Neural progenitor cell (in vitro differentiated cells): ENCODE results near the gene NEXN. TPM values are rescaled to one million over a fixed set of nuclear protein-coding genes. Genes with fewer than 3 reads are reported as not detected.
A peak's percentile ranks its signal among the peaks of the same experiment; 100 is the strongest.

Source experiments
- DNase-seq: peaks from one replicate; pipeline ENCODE4 v3.0.0-alpha.2; 2016; ENCODE audit warnings: low spot score
- H2AFZ ChIP-seq: fragments of 200-600 bp; sonication (generic); replicated peaks from 2 replicates; pipeline ENCODE4 v1.6.1; 2016; ENCODE audit warnings: antibody characterized with exemption
- H3F3A ChIP-seq: fragments of 200-600 bp; sonication (generic); 2 replicates; pipeline ENCODE4 v1.6.1; 2016; ENCODE audit warnings: antibody characterized with exemption, low read depth
- H3K27ac ChIP-seq: fragments of 200-600 bp; sonication (generic); 2 replicates; pipeline ENCODE4 v1.5.1; 2016; ENCODE audit warnings: mild to moderate bottlenecking
- H3K27me3 ChIP-seq: fragments of 200-600 bp; sonication (generic); 2 replicates; pipeline ENCODE4 v1.6.1; 2016; ENCODE audit warnings: mild to moderate bottlenecking, moderate library complexity
- H3K36me3 ChIP-seq: fragments of 200-600 bp; sonication (generic); 2 replicates; pipeline ENCODE4 v1.5.1; 2016
- H3K4me1 ChIP-seq: fragments of 200-600 bp; sonication (generic); 2 replicates; pipeline ENCODE4 v1.6.1; 2016; ENCODE audit warnings: mixed run types
- H3K4me2 ChIP-seq: fragments of 200-600 bp; sonication (generic); 2 replicates; pipeline ENCODE4 v1.6.1; 2016
- H3K4me3 ChIP-seq: fragments of 200-600 bp; sonication (generic); 2 replicates; pipeline ENCODE4 v1.5.1; 2016
- H3K79me2 ChIP-seq: fragments of 200-600 bp; sonication (generic); 2 replicates; pipeline ENCODE4 v1.6.1; 2016; ENCODE audit warnings: low read depth
- H3K9ac ChIP-seq: fragments of 200-600 bp; sonication (generic); 2 replicates; pipeline ENCODE4 v1.6.1; 2016
- H3K9me3 ChIP-seq: fragments of 200-600 bp; sonication (generic); 2 replicates; pipeline ENCODE4 v1.5.1; 2016; ENCODE audit warnings: low read depth
- H4K20me1 ChIP-seq: fragments of 200-600 bp; sonication (generic); 2 replicates; pipeline ENCODE4 v1.6.1; 2016; ENCODE audit warnings: low read depth
- H3K27ac Mint-ChIP-seq: 3 replicates; pipeline ENCODE4 v1.8.0; 2021; ENCODE audit warnings: mixed read lengths
- H3K27me3 Mint-ChIP-seq: 2 replicates; pipeline ENCODE4 v1.8.0; 2022; ENCODE audit warnings: low read depth, mild to moderate bottlenecking, inconsistent platforms, moderate library complexity, mixed read lengths; ENCODE audit not compliant: insufficient read depth
- H3K36me3 Mint-ChIP-seq: 3 replicates; pipeline ENCODE4 v1.8.0; 2021; ENCODE audit warnings: mixed read lengths
- H3K4me1 Mint-ChIP-seq: 3 replicates; pipeline ENCODE4 v1.8.0; 2021; ENCODE audit warnings: mixed read lengths
- H3K4me3 Mint-ChIP-seq: 3 replicates; pipeline ENCODE4 v1.8.0; 2021; ENCODE audit warnings: mild to moderate bottlenecking, moderate library complexity, mixed read lengths
- H3K9me3 Mint-ChIP-seq: 3 replicates; pipeline ENCODE4 v1.8.0; 2020; ENCODE audit warnings: mixed read lengths
- EZH2 ChIP-seq: fragments of 200-600 bp; sonication (generic); IDR thresholded peaks from 2 replicates; pipeline ENCODE4 v1.6.1; 2017; ENCODE audit warnings: antibody characterized with exemption, mild to moderate bottlenecking, moderate library complexity
- EZH2phosphoT487 ChIP-seq: fragments of 200-600 bp; sonication (generic); IDR thresholded peaks from 2 replicates; pipeline ENCODE4 v1.6.1; 2017; ENCODE audit warnings: antibody characterized with exemption
- total RNA-seq: library from RNA; depleted of rRNA; stranded (reverse); fragments of >200 nt; gene quantifications from 2 replicates; pipeline ENCODE4 v1.2.3, GENCODE V29; 2015; ENCODE audit warnings: low replicate concordance
- TF ChIP-seq, protein P1 (sequence below): fragments of 200-600 bp; sonication (generic); IDR thresholded peaks from 2 replicates; pipeline ENCODE4 v1.5.1; 2017; ENCODE audit warnings: antibody characterized with exemption, mild to moderate bottlenecking

Gene NEXN
- total RNA-seq, 1 donor from 2014 or later = 2.0 TPM

DNA sequence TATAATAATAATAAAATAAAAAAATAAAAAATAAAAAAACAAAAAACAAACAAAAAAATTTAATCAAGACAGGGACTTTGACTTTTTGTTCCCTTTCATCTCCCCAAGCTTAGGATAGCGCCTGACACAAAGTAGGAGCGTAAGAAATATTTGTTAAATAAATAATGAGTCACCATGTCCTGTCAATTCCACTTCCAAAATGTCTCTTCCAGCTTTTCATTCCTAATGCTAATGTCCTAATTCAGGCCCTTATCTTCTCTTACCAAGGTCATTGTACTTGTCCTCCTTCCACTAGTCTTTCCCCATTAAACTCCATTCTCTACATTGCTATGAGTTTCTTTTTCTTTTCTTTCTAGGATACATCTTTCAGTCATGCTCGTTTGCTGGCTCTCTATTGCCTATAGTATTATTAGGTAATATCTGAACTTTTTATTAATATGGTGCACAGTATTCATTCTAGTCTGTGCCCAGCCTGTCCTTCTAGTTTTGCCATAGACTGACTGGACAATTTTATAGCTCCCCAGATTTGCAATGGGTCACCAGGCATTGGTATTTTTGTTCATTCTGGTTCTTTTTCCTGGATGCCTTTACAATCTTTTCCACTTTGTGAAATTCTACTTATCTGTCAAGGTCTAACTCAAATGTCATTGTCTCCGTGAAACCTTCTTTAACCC lies 11.4 kb downstream of the NEXN start:
- DNase-seq = no peak
- Mint-ChIP-seq H3K9me3 (no peaks in the 10 kb centered on the region), H3K36me3 (peaks cover 2% of the 10 kb centered on the region), H3K4me1 (no peaks in the 10 kb centered on the region), H3K27me3 (no peaks in the 10 kb centered on the region), H3K4me3 (no peak overlapping the region), H3K27ac (no peak overlapping the region)
- Histone ChIP-seq H3K4me1 (no peaks in the 10 kb centered on the region), H3K4me3 (no peak overlapping the region), H4K20me1 (no peaks in the 10 kb centered on the region), H3K4me2 (no peak overlapping the region), H3K27ac (no peak overlapping the region), H3K9ac (no peak overlapping the region), H3K27me3 (no peaks in the 10 kb centered on the region), H2AFZ (no peak overlapping the region), H3K9me3 (no peaks in the 10 kb centered on the region), H3F3A (no peaks in the 10 kb centered on the region), H3K36me3 (no peaks in the 10 kb centered on the region), H3K79me2 (no peaks in the 10 kb centered on the region)
- no peak for TF ChIP-seq EZH2

DNA sequence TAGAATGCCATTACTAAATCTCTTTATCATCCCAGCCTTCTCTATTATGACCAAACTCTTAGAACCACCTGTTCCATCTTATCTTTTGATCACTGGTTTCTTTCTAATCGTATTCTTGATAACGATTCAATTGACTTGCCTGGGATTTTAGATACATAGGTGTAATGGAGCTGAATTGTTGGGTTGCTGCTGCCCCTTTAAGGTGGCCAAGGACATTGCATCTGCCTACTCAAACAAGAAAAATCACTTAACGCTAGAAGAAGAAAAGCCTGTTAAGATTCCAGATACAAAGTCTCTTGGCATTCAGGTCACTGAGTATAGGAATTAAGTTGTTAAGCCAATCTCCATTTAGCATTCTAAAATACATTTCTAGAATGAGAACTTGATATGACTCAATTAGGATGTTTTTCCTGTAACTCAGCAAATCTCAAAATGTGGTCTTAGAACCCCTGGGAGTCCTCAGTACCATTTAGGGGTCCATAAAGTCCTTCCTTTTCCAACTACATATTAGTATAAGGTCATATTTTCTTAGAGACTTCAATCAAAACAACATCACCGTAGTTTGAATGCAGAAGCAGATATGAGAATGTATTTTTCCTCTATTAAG lies 12.4 kb downstream of the NEXN start:
- no peaks in the 10 kb centered on the region for H3K36me3 ChIP-seq
- H3K27ac ChIP-seq = no peak overlapping the region
- no peaks in the 10 kb centered on the region for H3K4me1 ChIP-seq
- H4K20me1 ChIP-seq = no peaks in the 10 kb centered on the region
- H2AFZ ChIP-seq = no peak overlapping the region
- no peaks in the 10 kb centered on the region for H3F3A ChIP-seq
- H3K79me2 ChIP-seq = no peaks in the 10 kb centered on the region
- TF ChIP-seq EZH2 (no peak), EZH2phosphoT487 (no peak)
- TF ChIP-seq, protein P1, sequence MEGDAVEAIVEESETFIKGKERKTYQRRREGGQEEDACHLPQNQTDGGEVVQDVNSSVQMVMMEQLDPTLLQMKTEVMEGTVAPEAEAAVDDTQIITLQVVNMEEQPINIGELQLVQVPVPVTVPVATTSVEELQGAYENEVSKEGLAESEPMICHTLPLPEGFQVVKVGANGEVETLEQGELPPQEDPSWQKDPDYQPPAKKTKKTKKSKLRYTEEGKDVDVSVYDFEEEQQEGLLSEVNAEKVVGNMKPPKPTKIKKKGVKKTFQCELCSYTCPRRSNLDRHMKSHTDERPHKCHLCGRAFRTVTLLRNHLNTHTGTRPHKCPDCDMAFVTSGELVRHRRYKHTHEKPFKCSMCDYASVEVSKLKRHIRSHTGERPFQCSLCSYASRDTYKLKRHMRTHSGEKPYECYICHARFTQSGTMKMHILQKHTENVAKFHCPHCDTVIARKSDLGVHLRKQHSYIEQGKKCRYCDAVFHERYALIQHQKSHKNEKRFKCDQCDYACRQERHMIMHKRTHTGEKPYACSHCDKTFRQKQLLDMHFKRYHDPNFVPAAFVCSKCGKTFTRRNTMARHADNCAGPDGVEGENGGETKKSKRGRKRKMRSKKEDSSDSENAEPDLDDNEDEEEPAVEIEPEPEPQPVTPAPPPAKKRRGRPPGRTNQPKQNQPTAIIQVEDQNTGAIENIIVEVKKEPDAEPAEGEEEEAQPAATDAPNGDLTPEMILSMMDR = peak; percentile 78
- no peak overlapping the region for H3K4me2 ChIP-seq
- no peak overlapping the region for H3K4me3 ChIP-seq
- Mint-ChIP-seq H3K9me3 (no peaks in the 10 kb centered on the region), H3K27me3 (no peaks in the 10 kb centered on the region), H3K36me3 (peaks cover 2% of the 10 kb centered on the region), H3K4me1 (no peaks in the 10 kb centered on the region), H3K4me3 (no peak overlapping the region), H3K27ac (no peak overlapping the region)
- H3K9ac ChIP-seq = no peak overlapping the region
- DNase-seq = peak; percentile 63
- H3K9me3 ChIP-seq = no peaks in the 10 kb centered on the region
- H3K27me3 ChIP-seq = no peaks in the 10 kb centered on the region

DNA sequence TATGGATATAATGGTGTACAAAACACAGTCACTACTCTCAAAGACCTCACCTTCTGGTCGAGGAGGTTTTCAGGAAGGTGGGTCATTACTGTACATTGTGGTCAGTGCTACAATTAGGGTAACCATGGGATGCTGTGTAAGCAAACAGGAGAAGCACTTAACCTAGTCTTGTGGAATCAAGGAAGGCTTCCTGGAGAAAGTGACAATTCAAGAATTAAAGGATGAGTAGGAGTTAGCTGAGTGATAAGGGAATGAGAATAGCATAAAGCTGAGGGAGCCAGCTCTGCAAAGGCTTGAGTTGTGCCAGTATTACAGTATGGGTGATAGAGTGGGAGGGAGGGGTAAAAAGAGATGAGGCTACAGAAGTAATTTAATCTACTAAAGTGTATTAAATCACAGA lies 17.2 kb downstream of the NEXN start:
- Mint-ChIP-seq H3K9me3 (no peaks in the 10 kb centered on the region), H3K4me1 (no peaks in the 10 kb centered on the region), H3K36me3 (no peaks in the 10 kb centered on the region), H3K27me3 (no peaks in the 10 kb centered on the region), H3K4me3 (no peak overlapping the region), H3K27ac (no peak overlapping the region)
- DNase-seq = no peak
- no peak overlapping the region for H3K4me2 ChIP-seq
- no peak overlapping the region for H3K27ac ChIP-seq
- no peaks in the 10 kb centered on the region for H3F3A ChIP-seq
- H3K9ac ChIP-seq = no peak overlapping the region
- H2AFZ ChIP-seq = no peak overlapping the region
- TF ChIP-seq, protein P1 = no peak
- TF ChIP-seq EZH2 (no peak), EZH2phosphoT487 (no peak)
- no peak overlapping the region for H3K4me3 ChIP-seq
- H3K4me1 ChIP-seq = no peaks in the 10 kb centered on the region
- no peaks in the 10 kb centered on the region for H3K9me3 ChIP-seq
- H3K27me3 ChIP-seq = no peaks in the 10 kb centered on the region
- H3K79me2 ChIP-seq = no peaks in the 10 kb centered on the region
- no peaks in the 10 kb centered on the region for H3K36me3 ChIP-seq
- H4K20me1 ChIP-seq = no peaks in the 10 kb centered on the region

DNA sequence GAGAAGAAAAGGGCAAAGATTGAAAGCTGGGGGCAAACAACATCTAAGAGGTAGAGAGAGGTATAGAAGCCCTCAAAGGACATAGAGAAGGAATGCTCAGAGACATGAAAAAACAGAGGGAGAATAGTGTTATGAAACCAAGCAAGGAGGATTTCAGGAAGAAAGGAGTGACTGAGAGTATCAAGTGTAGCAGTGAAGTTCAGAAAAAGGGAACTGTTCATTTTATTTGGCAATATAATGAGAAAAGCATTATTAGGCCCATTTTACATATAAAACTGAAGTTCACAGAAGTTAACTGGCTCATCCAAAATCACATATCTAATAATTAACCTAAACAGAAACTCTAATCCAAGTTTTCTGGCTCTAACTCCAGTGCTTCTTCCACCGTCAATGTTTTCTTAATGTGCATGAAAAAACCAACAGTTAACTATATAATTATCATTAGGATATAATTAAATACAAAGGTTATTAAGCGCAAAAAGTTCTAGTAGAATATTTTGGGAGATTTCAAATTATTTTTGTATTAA lies 17.7 kb downstream of the NEXN start:
- Mint-ChIP-seq H3K27me3 (no peaks in the 10 kb centered on the region), H3K4me1 (no peaks in the 10 kb centered on the region), H3K4me3 (no peak overlapping the region), H3K9me3 (no peaks in the 10 kb centered on the region), H3K36me3 (no peaks in the 10 kb centered on the region), H3K27ac (no peak overlapping the region)
- no peaks in the 10 kb centered on the region for H3K36me3 ChIP-seq
- no peaks in the 10 kb centered on the region for H3K4me1 ChIP-seq
- no peak overlapping the region for H3K4me2 ChIP-seq
- no peaks in the 10 kb centered on the region for H3F3A ChIP-seq
- no peaks in the 10 kb centered on the region for H3K27me3 ChIP-seq
- TF ChIP-seq EZH2phosphoT487 (no peak), EZH2 (no peak)
- TF ChIP-seq, protein P1 = no peak
- no peaks in the 10 kb centered on the region for H3K79me2 ChIP-seq
- no peaks in the 10 kb centered on the region for H4K20me1 ChIP-seq
- H3K9ac ChIP-seq = no peak overlapping the region
- H3K27ac ChIP-seq = no peak overlapping the region
- no peak overlapping the region for H2AFZ ChIP-seq
- no peaks in the 10 kb centered on the region for H3K9me3 ChIP-seq
- H3K4me3 ChIP-seq = no peak overlapping the region
- no peak for DNase-seq
